H9 (cell line): ENCODE data around the gene WDHD1. TPM values are rescaled to one million over a fixed set of nuclear protein-coding genes. Genes with fewer than 3 reads are reported as not detected.

ENCODE experiments used
- DNase-seq: peaks from one replicate; pipeline ENCODE4 v3.0.0-alpha.2; 2017
- H2AFZ ChIP-seq: one replicate; pipeline ENCODE4 v1.6.1; 2013; ENCODE audit warnings: mild to moderate bottlenecking, low read length, control low read depth, moderate library complexity
- H2AK5ac ChIP-seq: 2 replicates; pipeline ENCODE4 v1.6.1; 2013; ENCODE audit warnings: low read length, control low read depth, mixed read lengths; ENCODE audit not compliant: insufficient read length
- H2BK120ac ChIP-seq: one replicate; pipeline ENCODE4 v1.6.1; 2013; ENCODE audit warnings: low read depth, mild to moderate bottlenecking, low read length, control low read depth, inconsistent platforms; ENCODE audit not compliant: poor library complexity, severe bottlenecking
- H2BK12ac ChIP-seq: 2 replicates; pipeline ENCODE4 v1.6.1; 2013; ENCODE audit warnings: low read length, control low read depth, mixed read lengths, low read depth; ENCODE audit not compliant: insufficient read length
- H2BK15ac ChIP-seq: 2 replicates; pipeline ENCODE4 v1.6.1; 2013; ENCODE audit warnings: low read depth, low read length, control low read depth
- H2BK20ac ChIP-seq: one replicate; pipeline ENCODE4 v1.6.1; 2013; ENCODE audit warnings: low read depth, mild to moderate bottlenecking, low read length, control low read depth, inconsistent platforms; ENCODE audit not compliant: poor library complexity, severe bottlenecking
- H2BK5ac ChIP-seq: 2 replicates; pipeline ENCODE4 v1.6.1; 2013; ENCODE audit warnings: low read length, control low read depth, mixed read lengths; ENCODE audit not compliant: insufficient read length
- H3K14ac ChIP-seq: 2 replicates; pipeline ENCODE4 v1.6.1; 2013; ENCODE audit warnings: low read length, control low read depth; ENCODE audit not compliant: insufficient read depth
- H3K18ac ChIP-seq: 2 replicates; pipeline ENCODE4 v1.6.1; 2013; ENCODE audit warnings: low read depth, mild to moderate bottlenecking, mixed read lengths, low read length, control low read depth; ENCODE audit not compliant: insufficient read length
- H3K23ac ChIP-seq: 2 replicates; pipeline ENCODE4 v1.6.1; 2013; ENCODE audit warnings: low read length, control low read depth, mixed read lengths, low read depth; ENCODE audit not compliant: insufficient read length
- H3K23me2 ChIP-seq: 2 replicates; pipeline ENCODE4 v1.6.1; 2013; ENCODE audit warnings: low read depth, mild to moderate bottlenecking, mixed read lengths, low read length, control low read depth; ENCODE audit not compliant: insufficient read length, poor library complexity, severe bottlenecking
- H3K27ac ChIP-seq: 2 replicates; pipeline ENCODE4 v1.5.1; 2013; ENCODE audit warnings: low read length, control low read depth, mixed read lengths, low read depth; ENCODE audit not compliant: insufficient read length
- H3K27me3 ChIP-seq: 2 replicates; pipeline ENCODE4 v1.6.1; 2013; ENCODE audit warnings: low read length, control low read depth, inconsistent platforms; ENCODE audit not compliant: insufficient read depth
- H3K4ac ChIP-seq: 2 replicates; pipeline ENCODE4 v1.6.1; 2013; ENCODE audit warnings: low read depth, mild to moderate bottlenecking, control low read depth, inconsistent platforms, low read length, moderate library complexity
- H3K4me1 ChIP-seq: 2 replicates; pipeline ENCODE4 v1.6.1; 2013; ENCODE audit warnings: low read length, control low read depth, inconsistent platforms; ENCODE audit not compliant: insufficient read depth
- H3K4me2 ChIP-seq: 2 replicates; pipeline ENCODE4 v1.6.1; 2013; ENCODE audit warnings: low read length, control low read depth, mixed read lengths; ENCODE audit not compliant: insufficient read length, insufficient read depth
- H3K56ac ChIP-seq: 2 replicates; pipeline ENCODE4 v1.6.1; 2013; ENCODE audit warnings: low read depth, mild to moderate bottlenecking, mixed read lengths, low read length, control low read depth; ENCODE audit not compliant: insufficient read length
- H3K79me1 ChIP-seq: 2 replicates; pipeline ENCODE4 v1.6.1; 2013; ENCODE audit warnings: low read depth, mild to moderate bottlenecking, moderate library complexity, low read length, control low read depth, inconsistent platforms; ENCODE audit not compliant: insufficient read depth, poor library complexity, severe bottlenecking
- H3K79me2 ChIP-seq: 2 replicates; pipeline ENCODE4 v1.6.1; 2013; ENCODE audit warnings: low read length, control low read depth, inconsistent platforms; ENCODE audit not compliant: insufficient read depth
- H3K9ac ChIP-seq: 2 replicates; pipeline ENCODE4 v1.6.1; 2013; ENCODE audit warnings: low read length, control low read depth, mixed read lengths; ENCODE audit not compliant: insufficient read length; ENCODE audit errors: extremely low read depth
- H3K9me3 ChIP-seq: one replicate; pipeline ENCODE4 v1.6.1; 2013; ENCODE audit warnings: low read depth, low read length, inconsistent platforms; ENCODE audit not compliant: control insufficient read depth
- H3T11ph ChIP-seq: one replicate; pipeline ENCODE4 v1.6.1; 2013; ENCODE audit warnings: mild to moderate bottlenecking, low read length, control low read depth, inconsistent platforms
- H4K20me1 ChIP-seq: one replicate; pipeline ENCODE4 v1.6.1; 2013; ENCODE audit not compliant: control insufficient read depth, insufficient read length, insufficient read depth
- H4K5ac ChIP-seq: 2 replicates; pipeline ENCODE4 v1.6.1; 2013; ENCODE audit warnings: low read depth, mild to moderate bottlenecking, mixed read lengths, low read length, control low read depth; ENCODE audit not compliant: insufficient read length
- H4K8ac ChIP-seq: replicated peaks from 2 replicates; pipeline ENCODE4 v1.6.1; 2013; ENCODE audit warnings: low read length, control low read depth, mixed read lengths, low read depth; ENCODE audit not compliant: insufficient read length
- H4K91ac ChIP-seq: 2 replicates; pipeline ENCODE4 v1.6.1; 2013; ENCODE audit warnings: low read depth, mild to moderate bottlenecking, moderate library complexity, mixed read lengths, low read length, control low read depth; ENCODE audit not compliant: insufficient read length
- H3K27ac Mint-ChIP-seq, 3 experiments: 2 replicates in 2 of 3; 3 replicates in 1 of 3; pipeline ENCODE4 v1.8.0; 2020 to 2021; ENCODE audit warnings: mixed read lengths in 3 of 3, mild to moderate bottlenecking in 1 of 3, moderate library complexity in 1 of 3
- H3K27me3 Mint-ChIP-seq: 2 replicates; pipeline ENCODE4 v1.8.0; 2021; ENCODE audit warnings: low read depth, mild to moderate bottlenecking, moderate library complexity, mixed read lengths
- H3K36me3 Mint-ChIP-seq, 3 experiments: 2 replicates in 2 of 3; 3 replicates in 1 of 3; pipeline ENCODE4 v1.8.0; 2020 to 2021; ENCODE audit warnings: low read depth in 3 of 3, mixed read lengths in 3 of 3; ENCODE audit not compliant: insufficient read depth in 1 of 3
- H3K4me1 Mint-ChIP-seq, 2 experiments: 2 replicates each; pipeline ENCODE4 v1.8.0; 2020; ENCODE audit warnings: mixed read lengths in 2 of 2
- H3K4me3 Mint-ChIP-seq, 2 experiments: 2 replicates in 1 of 2; 3 replicates in 1 of 2; pipeline ENCODE4 v1.8.0; 2020 to 2021; ENCODE audit warnings: mild to moderate bottlenecking in 2 of 2, mixed read lengths in 2 of 2, moderate library complexity in 1 of 2
- H3K9me3 Mint-ChIP-seq, 2 experiments: 2 replicates in 1 of 2; 3 replicates in 1 of 2; pipeline ENCODE4 v1.8.0; 2020; ENCODE audit warnings: mild to moderate bottlenecking in 2 of 2, mixed read lengths in 2 of 2, moderate library complexity in 1 of 2
- CTCF ChIP-seq: fragments of 200-600 bp; sonication (generic); conservative IDR thresholded peaks from 3 replicates; pipeline ENCODE4 v1.8.0; 2021; ENCODE audit warnings: antibody characterized with exemption, mild to moderate bottlenecking
- total RNA-seq: library from RNA; stranded (reverse); gene quantifications from 2 replicates; pipeline ENCODE4 v1.2.1, GENCODE V29; 2021

Gene WDHD1
- total RNA-seq, 1 experiment from 2014 or later: 93.7 TPM

- no peaks in the 10 kb centered on the region for H4K20me1 ChIP-seq
- no peak overlapping the region for H2AFZ ChIP-seq
- Mint-ChIP-seq H3K4me3 (no peak overlapping the region), H3K27ac (0 out of 7 replicates have a peak overlapping the region, but pooled peaks of 1 of the 3 experiments have one; percentile 44), H3K4me1 (no peaks in the 10 kb centered on the region), H3K27me3 (no peaks in the 10 kb centered on the region), H3K9me3 (no peaks in the 10 kb centered on the region; a peak in 1 of 5 replicates), H3K36me3 (no peaks in the 10 kb centered on the region)
- no peak for TF ChIP-seq CTCF
- no peak overlapping the region for H2BK120ac ChIP-seq
- H2BK12ac ChIP-seq: no peak overlapping the region
- H2AK5ac ChIP-seq: peak overlapping the region; percentile 35
- H3K4me1 ChIP-seq: no peaks in the 10 kb centered on the region; the same call in 1 of the 2 replicates
- no peak overlapping the region for H3K56ac ChIP-seq
- H3K4me2 ChIP-seq: no peak overlapping the region
- no peak overlapping the region for H3K14ac ChIP-seq
- H3K79me1 ChIP-seq: no peaks in the 10 kb centered on the region
- no peak overlapping the region for H3K23ac ChIP-seq
- H4K5ac ChIP-seq: no peak overlapping the region
- H3K4ac ChIP-seq: no peak overlapping the region
- H2BK15ac ChIP-seq: no peak overlapping the region
- no peaks in the 10 kb centered on the region for H3K79me2 ChIP-seq
- no peak overlapping the region for H4K91ac ChIP-seq
- H3K23me2 ChIP-seq: no peaks in the 10 kb centered on the region
- no peak overlapping the region for H3T11ph ChIP-seq
- H3K9me3 ChIP-seq: no peaks in the 10 kb centered on the region
- no peak overlapping the region for H2BK20ac ChIP-seq
- H4K8ac ChIP-seq: peak overlapping the region; percentile 55
- no peak overlapping the region for H2BK5ac ChIP-seq
- H3K27ac ChIP-seq: no peak overlapping the region
- no peaks in the 10 kb centered on the region for H3K27me3 ChIP-seq
- no peak overlapping the region for H3K9ac ChIP-seq
- no peak for DNase-seq
- no peak overlapping the region for H3K18ac ChIP-seq
These were observed 98.7 kb downstream of the WDHD1 start for GRCh38 chr14:54928216-54928615.
